Bronchial epithelial cell (primary cell): ENCODE data around the gene MRPL36. TPM values are rescaled to one million over a fixed set of nuclear protein-coding genes. Genes with fewer than 3 reads are reported as not detected.

Source experiments
- DNase-seq: peaks from one replicate; pipeline ENCODE4 v3.0.0-alpha.2; 2010; ENCODE audit warnings: low read depth
- FAIRE-seq: peaks from 2 replicates; lab custom pipeline; 2011; peaks lifted over from hg19 to GRCh38; lab: Jason Lieb, UNC
- H3K27me3 ChIP-seq: 2 replicates; pipeline ENCODE4 v1.5.1; 2011; ENCODE audit warnings: low read length; ENCODE audit not compliant: control insufficient read depth, insufficient read depth
- H3K36me3 ChIP-seq: 2 replicates; pipeline ENCODE4 v1.5.1; 2011; ENCODE audit warnings: low read length; ENCODE audit not compliant: control insufficient read depth, insufficient read depth
- H3K4me3 ChIP-seq: 2 replicates; pipeline ENCODE4 v1.5.1; 2011; ENCODE audit warnings: mild to moderate bottlenecking, low read depth, low read length, control low read depth
- total RNA-seq: library from RNA; depleted of rRNA; stranded (reverse); fragments of >200 nt; gene quantifications from 2 replicates; pipeline ENCODE4 v1.2.1, GENCODE V29; 2014
- TF ChIP-seq, protein P1 (sequence below): IDR thresholded peaks from 2 replicates; pipeline ENCODE4 v1.5.1; 2011; ENCODE audit warnings: mild to moderate bottlenecking, moderate library complexity, low read length, control low read depth, inconsistent platforms; ENCODE audit not compliant: insufficient read depth, severe bottlenecking

The MRPL36 gene
- total RNA-seq, 1 donor from 2014 or later = 61.1 TPM

DNA sequence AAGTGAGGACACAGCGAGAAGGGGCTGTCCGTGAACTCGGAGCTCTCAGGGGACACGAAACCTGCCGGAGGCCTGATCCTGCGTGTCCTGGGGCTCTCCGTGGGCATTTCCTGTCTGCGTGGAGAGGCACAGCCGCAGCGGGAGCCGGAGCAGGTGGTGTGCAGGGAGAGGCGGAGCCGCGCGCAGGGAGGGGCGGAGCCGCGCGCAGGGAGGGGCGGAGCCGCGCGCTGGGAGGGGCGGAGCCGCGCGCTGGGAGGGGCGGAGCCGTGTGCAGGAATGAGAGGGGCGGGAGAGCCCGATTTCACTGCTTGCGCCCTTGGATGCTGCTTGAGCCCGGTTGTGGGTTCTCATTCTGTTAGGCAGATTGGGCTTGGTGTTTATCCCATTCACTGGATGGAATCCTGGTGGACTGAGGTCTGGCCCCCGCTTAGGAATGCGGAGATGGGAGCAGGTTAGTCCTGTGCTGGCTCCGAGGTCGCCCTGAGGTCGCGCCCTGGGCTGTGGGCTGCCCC is 28.3 kb upstream of the MRPL36 start:
- TF ChIP-seq, protein P1, sequence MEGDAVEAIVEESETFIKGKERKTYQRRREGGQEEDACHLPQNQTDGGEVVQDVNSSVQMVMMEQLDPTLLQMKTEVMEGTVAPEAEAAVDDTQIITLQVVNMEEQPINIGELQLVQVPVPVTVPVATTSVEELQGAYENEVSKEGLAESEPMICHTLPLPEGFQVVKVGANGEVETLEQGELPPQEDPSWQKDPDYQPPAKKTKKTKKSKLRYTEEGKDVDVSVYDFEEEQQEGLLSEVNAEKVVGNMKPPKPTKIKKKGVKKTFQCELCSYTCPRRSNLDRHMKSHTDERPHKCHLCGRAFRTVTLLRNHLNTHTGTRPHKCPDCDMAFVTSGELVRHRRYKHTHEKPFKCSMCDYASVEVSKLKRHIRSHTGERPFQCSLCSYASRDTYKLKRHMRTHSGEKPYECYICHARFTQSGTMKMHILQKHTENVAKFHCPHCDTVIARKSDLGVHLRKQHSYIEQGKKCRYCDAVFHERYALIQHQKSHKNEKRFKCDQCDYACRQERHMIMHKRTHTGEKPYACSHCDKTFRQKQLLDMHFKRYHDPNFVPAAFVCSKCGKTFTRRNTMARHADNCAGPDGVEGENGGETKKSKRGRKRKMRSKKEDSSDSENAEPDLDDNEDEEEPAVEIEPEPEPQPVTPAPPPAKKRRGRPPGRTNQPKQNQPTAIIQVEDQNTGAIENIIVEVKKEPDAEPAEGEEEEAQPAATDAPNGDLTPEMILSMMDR = no peak
- DNase-seq (no peak), FAIRE-seq (no peak)
- peaks cover 3% of the 10 kb centered on the region for H3K36me3 ChIP-seq
- H3K27me3 ChIP-seq = peaks cover 2% of the 10 kb centered on the region
- no peak overlapping the region for H3K4me3 ChIP-seq

DNA sequence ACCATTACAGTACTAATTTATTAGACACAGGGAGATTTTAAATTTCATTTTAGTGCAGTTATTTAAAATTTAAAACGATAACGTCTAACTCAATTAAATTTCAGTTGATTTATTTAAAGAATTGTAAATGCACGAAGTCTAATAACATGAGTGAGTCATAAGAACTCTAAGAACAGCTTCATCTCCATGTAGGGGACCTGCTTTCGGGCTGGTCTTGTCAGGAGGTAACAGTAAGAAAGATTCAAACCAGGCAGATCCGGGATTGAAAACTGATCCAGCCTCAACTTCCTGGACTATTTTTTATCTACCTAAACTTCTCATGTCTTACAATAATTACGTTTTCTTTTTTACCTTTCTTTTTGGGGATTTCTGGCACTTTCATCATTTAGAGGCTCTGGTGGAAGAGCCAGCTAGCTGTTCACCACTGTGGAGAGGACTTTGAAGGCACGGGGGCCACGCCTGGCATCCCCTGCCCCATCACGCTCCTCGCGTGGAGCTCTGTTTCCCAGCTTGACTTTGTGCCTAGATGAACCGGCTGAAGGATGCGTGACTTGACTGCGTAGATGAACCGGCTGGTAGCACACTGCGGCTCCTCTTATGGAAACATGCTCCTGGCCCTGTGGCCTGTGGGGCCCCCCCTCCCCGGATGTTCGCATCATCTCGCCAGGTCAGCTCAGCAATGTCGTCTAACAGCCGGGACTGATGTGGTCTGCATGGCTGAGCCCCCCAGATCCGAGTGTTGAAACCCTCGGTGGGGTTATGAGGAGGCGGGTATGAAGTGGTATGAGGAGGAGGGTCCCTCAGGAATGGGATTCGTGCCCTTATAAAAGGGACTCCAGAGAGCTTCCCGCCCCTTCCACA is 27.6 kb upstream of the MRPL36 start:
- DNase-seq (no peak), FAIRE-seq (no peak)
- TF ChIP-seq, protein P1 = no peak
- H3K36me3 ChIP-seq = peaks cover 3% of the 10 kb centered on the region
- no peak overlapping the region for H3K4me3 ChIP-seq
- no peaks in the 10 kb centered on the region for H3K27me3 ChIP-seq

DNA sequence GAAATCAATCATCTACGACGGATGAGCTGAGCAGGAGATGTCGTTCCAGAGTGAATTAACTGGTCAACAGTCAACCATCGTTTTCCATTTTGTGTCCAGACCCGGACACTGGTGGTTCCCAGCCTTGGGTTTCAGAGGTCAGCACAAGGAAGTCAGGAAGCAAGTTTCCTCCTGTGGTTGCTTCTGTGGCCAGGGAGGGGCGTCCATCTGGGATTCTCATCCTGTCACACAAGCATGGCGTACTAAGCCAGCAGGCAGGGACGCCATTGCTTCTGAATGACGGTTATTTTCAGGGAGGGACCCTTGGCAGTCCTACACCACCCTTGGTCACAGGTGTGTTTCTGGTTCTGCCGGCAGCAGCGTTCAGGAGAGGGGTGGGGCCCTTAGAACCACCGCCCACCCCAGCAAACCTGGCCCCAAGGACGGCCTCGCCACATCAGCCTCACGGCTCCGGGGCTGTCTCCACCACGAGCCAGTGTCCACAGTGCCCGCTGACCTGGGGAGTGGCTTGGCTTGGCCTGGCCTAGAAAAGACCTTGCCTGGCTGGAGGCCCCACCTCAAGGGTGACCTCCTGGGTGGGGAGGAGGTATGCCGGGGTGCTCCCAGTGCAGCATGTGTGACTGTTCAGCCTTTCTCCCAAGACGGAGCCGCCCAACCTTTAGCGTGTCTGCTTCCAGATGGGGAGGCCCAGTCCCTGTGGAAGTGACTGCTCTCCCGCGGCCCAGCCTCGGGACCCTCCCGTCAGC is 26.8 kb upstream of the MRPL36 start:
- Histone ChIP-seq H3K27me3 (no peaks in the 10 kb centered on the region), H3K4me3 (no peak overlapping the region), H3K36me3 (peaks cover 3% of the 10 kb centered on the region)
- no peak for FAIRE-seq
- TF ChIP-seq, protein P1 = no peak
- DNase-seq = no peak

DNA sequence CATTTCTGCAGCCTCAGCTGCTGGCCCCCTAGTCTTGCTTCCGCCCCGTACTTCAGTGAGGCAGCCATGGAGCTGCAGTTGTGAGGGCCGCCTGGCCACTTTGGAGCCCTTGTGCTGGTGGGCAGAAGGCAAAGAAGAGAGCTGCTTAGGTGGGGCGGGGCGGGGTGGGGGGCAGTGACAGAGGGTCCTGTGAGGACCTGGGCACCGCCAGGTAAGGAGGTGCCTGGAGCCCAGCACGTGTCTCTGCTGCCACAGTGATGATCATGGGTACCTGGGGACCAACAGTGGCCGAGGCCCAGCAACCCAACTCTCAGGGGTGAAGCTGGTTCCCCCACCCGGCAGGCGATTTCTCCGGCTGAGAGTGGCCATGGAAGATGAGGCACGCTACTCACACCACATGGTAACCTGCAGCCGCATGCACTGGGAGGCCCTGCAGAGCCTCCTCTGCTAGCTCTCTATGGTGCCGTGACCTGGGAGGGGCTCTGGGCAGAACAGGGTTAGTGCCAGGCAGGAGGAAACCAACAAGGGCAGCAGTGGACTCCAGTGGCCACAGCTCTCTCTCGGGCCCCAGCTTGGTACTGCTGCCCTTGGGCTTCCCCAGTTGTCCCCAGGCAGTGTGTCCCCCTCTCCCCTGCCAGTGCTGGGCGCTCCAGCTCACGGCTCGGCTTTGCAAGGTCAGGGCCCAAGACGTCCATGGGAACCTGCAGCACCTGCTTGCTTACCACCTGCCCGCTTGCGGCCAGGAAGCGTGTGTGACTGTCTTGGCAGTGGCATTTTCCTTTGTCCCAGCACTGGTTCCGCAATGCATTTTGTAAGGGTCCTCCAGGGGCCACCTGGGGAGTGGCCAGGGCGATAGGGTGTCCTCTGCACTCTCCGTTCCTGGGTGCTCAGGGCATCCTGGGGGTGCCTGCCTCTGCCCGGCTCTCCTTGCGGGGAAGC is 25.5 kb upstream of the MRPL36 start:
- H3K4me3 ChIP-seq = no peak overlapping the region
- FAIRE-seq (no peak), DNase-seq (no peak)
- H3K36me3 ChIP-seq = peaks cover 9% of the 10 kb centered on the region
- no peaks in the 10 kb centered on the region for H3K27me3 ChIP-seq
- TF ChIP-seq, protein P1 = no peak

- FAIRE-seq (no peak), DNase-seq (no peak)
- Histone ChIP-seq H3K27me3 (no peaks in the 10 kb centered on the region), H3K4me3 (no peak overlapping the region), H3K36me3 (peaks cover 9% of the 10 kb centered on the region)
- TF ChIP-seq, protein P1 = no peak
These were observed 24.6 kb upstream of the MRPL36 start for GRCh38 chr5:1824109-1824821.
